ENCODE measurements around the gene CPB1. TPM values are rescaled to one million over a fixed set of nuclear protein-coding genes. Genes with fewer than 3 reads are reported as not detected.

CPB1 gene
- total RNA-seq, 1 experiment from 2014 or later: not detected

- no peak for DNase-seq (ENCODE audit: extremely low read depth, low read depth)
Measured at GRCh38 chr3:148828136-148828690, 602 bp downstream of the CPB1 start.

GRCh38 chr3:148829926-148830325 lies 2.3 kb downstream of the CPB1 start:
- no peak for DNase-seq (ENCODE audit: extremely low read depth, low read depth)

GRCh38 chr3:148833223-148833622 lies 5.6 kb downstream of the CPB1 start:
- DNase-seq (ENCODE audit: extremely low read depth, low read depth): no peak

DNA sequence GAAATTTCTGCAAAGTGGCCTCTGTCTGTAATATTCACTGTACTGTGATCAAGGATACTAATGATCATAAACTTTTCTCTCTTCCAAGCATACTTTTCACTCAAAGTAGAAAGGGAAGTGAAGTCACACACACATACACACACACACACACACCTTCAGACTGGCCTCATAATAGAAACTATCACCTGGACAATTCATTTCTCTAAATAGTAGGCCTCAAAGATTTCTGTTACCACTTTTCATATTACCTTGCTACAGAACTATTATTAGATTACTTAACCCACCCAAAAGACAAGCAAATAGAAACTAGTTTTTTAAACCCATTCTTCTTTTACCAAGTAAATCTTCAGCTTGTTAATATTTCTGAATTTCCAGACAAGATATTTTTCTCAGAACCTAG lies 12.2 kb downstream of the CPB1 start:
- no peak for DNase-seq (ENCODE audit: extremely low read depth, low read depth)

- DNase-seq (ENCODE audit: extremely low read depth, low read depth): no peak
Measured at GRCh38 chr3:148840451-148840850, 12.8 kb downstream of the CPB1 start.

- DNase-seq (ENCODE audit: extremely low read depth, low read depth): no peak
Measured at GRCh38 chr3:148845756-148846395, 18.3 kb downstream of the CPB1 start.

GRCh38 chr3:148847351-148847750 lies 19.7 kb downstream of the CPB1 start:
- no peak for DNase-seq (ENCODE audit: extremely low read depth, low read depth)

DNA sequence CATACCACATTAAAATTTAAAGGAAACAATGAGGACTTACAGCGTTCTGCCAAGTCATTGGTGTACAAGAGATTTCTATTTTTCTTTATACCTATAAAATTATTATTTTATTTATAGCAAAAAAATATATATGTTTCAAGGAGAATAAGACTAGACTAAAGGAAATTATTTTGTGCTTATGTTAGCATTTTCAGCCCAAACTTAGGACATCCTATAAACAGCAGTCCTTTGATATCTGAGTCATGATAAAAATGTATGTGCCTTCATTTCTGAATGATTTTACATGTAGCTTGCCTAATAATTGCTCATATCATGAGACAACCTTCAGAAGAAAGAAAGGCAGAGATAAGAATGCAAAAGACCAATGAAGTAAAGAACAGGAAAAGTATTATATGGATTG lies 20.8 kb downstream of the CPB1 start:
- no peak for DNase-seq (ENCODE audit: extremely low read depth, low read depth)

GRCh38 chr3:148852271-148852992 lies 24.8 kb downstream of the CPB1 start:
- no peak for DNase-seq (ENCODE audit: extremely low read depth, low read depth)

DNA sequence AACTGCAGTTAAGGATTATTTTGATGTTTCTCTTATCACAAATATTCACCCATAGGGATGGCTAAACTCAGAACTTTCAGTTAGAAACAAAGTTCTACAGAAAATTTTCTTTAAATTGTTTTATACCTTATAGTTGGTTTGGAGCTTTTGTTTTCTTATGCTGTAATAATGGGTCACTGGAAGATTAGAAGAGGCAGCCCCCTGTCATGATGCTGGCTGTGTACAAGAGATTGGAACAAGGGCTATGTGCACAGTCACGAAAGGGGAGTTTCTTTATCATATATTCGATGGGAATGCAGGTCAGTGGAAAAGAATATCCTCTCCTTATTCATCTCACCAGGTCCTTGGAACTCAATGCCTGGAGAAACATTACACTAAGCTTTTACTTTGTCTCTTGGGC lies 25.5 kb downstream of the CPB1 start:
- no peak for DNase-seq (ENCODE audit: extremely low read depth, low read depth)

GRCh38 chr3:148854061-148854460 lies 26.4 kb downstream of the CPB1 start:
- no peak for DNase-seq (ENCODE audit: extremely low read depth, low read depth)

GRCh38 chr3:148856384-148856783 lies 28.8 kb downstream of the CPB1 start:
- no peak for DNase-seq (ENCODE audit: extremely low read depth, low read depth)

- no peak for DNase-seq (ENCODE audit: extremely low read depth, low read depth)
Measured at GRCh38 chr3:148857316-148857715, 29.7 kb downstream of the CPB1 start.

GRCh38 chr3:148861277-148861869 lies 33.8 kb downstream of the CPB1 start:
- peak; percentile 50 for DNase-seq (ENCODE audit: extremely low read depth, low read depth)

DNA sequence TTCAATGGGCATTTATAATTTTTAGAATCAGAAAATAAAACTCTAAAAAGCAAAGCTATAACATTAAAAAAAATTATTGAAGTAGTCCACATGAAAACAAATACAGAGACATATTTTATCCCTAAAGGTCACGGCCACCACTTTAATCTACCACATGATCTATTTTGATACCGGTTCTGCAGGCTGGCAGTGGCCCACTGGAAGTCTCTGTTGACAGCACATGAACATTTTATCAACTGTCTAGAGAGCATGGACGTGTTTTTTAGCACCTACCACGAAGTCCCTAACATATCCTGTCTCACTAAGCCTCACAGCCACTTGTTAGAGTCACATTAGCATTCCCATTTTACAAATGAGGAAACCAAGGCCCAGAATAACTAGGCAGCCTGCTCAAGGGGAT lies 35.7 kb downstream of the CPB1 start:
- no peak for DNase-seq (ENCODE audit: extremely low read depth, low read depth)

- no peak for DNase-seq (ENCODE audit: extremely low read depth, low read depth)
Measured at GRCh38 chr3:148863814-148864213, 36.2 kb downstream of the CPB1 start.

- DNase-seq (ENCODE audit: extremely low read depth, low read depth): no peak
Measured at GRCh38 chr3:148865049-148865448, 37.4 kb downstream of the CPB1 start, which contains the start of gene CPA3. Gene CPA3, plus strand, starts transcription at chr3:148865296. Its CDS starts 12 bp downstream, at chr3:148865308.

- DNase-seq (ENCODE audit: extremely low read depth, low read depth): no peak
Measured at GRCh38 chr3:148866261-148866660, 38.6 kb downstream of the CPB1 start.

DNA sequence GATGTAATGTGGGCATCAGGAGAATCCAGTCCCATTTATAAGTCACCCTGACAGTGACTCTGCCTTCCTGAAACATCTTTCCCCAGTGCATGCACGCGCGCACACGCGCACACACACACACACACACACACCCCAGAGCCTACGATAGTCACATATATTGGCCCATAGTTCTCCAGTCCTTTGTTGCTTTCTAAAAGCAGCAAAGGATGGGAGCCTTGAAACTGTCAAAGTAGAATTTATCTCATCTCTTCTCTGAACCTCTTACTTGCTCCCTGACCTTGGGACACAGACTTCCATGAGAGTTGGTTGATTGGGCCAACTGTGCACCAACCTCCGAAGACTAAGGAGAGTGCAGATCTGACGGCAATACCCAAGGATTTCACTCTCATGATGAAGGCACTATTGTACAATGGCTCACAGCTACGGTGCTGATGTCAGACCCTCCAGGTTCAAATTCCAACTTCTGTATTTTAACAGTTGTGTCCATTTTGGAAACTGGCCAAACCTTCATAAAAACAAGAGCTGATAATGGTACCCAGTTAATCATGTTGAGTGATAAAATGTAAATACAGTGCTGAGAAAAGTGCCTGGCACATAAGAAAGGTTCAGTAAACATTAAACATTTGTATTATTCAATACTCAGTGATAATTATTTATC lies 45.8 kb downstream of the CPB1 start:
- no peak for DNase-seq (ENCODE audit: extremely low read depth, low read depth)

- no peak for DNase-seq (ENCODE audit: extremely low read depth, low read depth)
Measured at GRCh38 chr3:148873977-148874376, 46.4 kb downstream of the CPB1 start.

DNA sequence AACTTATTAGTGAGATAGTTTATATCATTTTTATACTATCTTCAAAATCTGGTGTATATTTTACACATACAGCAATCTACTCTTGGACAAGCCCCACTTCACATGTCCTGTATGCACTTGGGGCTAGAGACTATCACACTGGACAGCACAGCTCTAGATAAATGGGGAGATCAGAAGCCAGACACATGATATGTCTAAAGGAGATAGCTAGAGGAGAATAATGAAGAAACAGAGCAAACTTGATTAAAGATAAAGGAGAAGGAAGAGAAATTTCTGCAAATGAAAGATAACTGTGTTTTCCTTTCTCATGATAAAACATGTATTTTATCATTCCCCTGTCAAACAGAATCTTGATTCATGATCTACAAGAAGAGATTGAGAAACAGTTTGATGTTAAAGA lies 50.5 kb downstream of the CPB1 start:
- no peak for DNase-seq (ENCODE audit: extremely low read depth, low read depth)

Measured in NCI-H460 (cell line).